D721Med (cell line): ENCODE measurements around the gene LTF.
"Not testable (repeated sequence)": the region's sequence is repeated elsewhere in the genome, so short reads cannot be mapped to it uniquely, and the experiment has no call there.

Source experiments
- DNase-seq: peaks from one replicate; pipeline ENCODE4 v3.0.0; 2011; ENCODE audit warnings: low spot score; ENCODE audit not compliant: insufficient read length
- FAIRE-seq: peaks from 2 replicates; lab custom pipeline; 2011; peaks lifted over from hg19 to GRCh38; lab: Jason Lieb, UNC
- TF ChIP-seq, protein P1 (sequence below): IDR thresholded peaks from 2 replicates; pipeline ENCODE4 v1.5.1; 2012; ENCODE audit warnings: mild to moderate bottlenecking, control low read depth; ENCODE audit not compliant: insufficient read depth; ENCODE audit errors: missing control alignments

Gene LTF

DNA sequence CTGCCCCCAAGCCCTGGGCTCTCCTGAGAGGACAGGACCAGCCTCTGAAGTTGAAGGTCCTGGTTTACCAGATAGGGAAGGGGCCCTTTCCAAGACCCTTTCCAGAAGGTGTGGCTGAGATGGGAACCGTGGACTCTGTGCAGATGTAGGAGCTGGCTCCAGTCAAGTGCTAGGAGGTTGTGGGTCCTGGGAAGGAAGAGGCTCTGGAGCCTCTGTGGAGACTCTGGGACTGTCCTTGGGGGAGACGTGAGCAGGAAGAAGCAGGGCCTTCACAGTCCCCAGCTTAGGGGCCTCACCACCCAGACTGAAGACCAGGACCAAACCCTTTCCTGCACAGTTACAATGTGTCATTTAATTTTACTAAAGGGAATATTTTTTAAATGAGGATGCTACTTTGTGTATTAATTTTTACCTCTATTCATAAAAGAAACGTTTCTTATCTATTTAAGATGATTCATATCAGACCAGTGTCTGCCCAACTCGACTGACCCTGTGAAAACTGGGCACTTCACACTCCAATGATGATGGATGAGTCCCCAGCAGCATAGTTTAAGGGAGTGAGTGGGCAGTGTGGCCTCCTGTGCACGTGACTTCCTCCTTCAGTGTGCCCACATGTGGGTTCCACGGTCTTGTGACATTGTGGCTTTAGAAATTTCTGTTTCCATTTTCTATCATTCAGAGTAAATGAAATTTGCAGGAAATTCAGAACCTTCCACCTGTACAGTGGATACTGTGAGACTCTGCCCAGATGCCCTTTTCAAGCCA is 68.8 kb downstream of the LTF start:
- no peak for DNase-seq
- TF ChIP-seq, protein P1, sequence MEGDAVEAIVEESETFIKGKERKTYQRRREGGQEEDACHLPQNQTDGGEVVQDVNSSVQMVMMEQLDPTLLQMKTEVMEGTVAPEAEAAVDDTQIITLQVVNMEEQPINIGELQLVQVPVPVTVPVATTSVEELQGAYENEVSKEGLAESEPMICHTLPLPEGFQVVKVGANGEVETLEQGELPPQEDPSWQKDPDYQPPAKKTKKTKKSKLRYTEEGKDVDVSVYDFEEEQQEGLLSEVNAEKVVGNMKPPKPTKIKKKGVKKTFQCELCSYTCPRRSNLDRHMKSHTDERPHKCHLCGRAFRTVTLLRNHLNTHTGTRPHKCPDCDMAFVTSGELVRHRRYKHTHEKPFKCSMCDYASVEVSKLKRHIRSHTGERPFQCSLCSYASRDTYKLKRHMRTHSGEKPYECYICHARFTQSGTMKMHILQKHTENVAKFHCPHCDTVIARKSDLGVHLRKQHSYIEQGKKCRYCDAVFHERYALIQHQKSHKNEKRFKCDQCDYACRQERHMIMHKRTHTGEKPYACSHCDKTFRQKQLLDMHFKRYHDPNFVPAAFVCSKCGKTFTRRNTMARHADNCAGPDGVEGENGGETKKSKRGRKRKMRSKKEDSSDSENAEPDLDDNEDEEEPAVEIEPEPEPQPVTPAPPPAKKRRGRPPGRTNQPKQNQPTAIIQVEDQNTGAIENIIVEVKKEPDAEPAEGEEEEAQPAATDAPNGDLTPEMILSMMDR = no peak
- no peak for FAIRE-seq

DNA sequence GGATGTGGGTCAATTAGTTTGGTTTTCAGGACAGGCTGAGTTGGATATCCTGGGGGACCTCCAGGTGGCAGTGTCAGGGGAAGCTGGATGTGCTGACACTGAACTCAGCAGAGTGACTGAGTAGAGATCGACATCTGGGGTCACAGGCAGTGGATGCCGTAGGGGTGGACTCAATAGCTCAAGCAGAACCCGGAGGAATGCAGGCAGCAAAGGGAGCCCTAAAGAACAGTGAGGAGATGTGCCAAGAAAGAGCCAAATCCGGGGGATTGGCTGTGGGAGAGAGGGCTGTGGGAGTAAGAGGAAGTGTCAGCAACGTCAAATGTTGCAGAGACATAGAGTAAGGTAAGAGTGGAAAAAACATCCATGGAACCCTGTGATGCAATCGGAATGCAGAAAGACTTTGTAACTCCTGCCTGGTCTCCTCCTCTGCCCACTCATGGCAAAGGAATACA is 69.5 kb downstream of the LTF start:
- FAIRE-seq (no peak), DNase-seq (no peak)

DNA sequence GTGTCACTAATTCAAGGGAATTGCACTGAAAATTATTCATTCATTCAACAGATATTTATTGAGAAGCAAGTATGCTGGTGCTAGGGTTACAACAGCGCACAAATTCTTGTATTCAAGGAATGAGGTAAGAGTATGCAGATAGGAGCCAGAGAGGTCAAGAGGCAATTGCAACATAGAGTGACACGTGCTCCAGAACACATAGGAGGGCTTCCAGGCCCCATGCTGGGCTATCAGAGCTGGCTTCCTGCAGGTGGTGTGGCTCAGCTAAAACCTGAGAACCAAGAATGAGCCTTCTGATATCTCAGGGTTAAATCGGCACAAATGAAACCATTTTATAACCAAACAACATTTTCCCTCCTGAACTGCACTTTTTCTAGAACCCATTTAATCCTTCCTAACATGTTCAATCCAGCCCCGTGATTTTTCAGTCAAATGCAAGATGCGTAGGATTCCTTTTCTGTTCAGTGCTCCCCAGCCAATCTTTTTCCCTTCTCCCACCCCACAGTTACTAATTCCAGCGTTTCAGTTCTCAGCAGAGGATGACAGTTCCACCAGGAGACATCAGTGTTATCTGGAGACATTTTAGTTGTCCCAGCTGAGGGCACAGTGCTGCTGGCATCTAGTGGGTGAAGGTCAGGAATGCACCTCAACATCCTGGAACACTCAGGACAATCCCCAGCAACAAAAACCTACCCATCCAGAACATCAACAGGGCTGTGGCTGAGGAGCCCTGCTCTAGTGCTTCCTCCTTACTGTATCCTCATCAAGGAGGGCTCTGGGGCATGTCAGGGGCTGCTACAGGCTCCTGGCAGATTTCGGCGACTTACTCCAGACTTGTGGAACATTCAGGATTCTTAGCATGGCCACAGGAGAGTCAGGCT is 70.9 kb downstream of the LTF start:
- DNase-seq = no peak
- TF ChIP-seq, protein P1 = no peak
- no peak for FAIRE-seq

More for the DNA sequence above, 69.5 kb downstream of the LTF start:
- TF ChIP-seq, protein P1 = no peak

DNA sequence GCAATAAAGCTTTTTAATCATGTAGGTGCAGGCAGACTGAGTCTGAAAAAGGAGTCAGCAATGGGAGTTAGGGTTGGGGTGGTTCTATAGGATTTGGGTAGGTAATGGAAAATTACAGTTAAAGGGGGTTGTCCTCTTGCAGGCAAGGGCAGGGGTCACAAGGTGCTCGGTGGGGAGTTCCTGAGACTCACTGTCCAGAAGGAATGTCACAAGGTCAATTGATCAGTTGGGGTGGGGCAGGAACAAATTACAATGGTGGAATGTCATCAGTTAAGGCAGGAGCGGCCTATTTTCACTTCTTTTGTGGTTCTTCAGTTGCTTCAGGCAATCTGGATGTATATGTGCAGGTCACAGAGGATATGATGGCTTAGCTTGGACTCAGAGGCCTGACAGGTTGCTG is 71.7 kb downstream of the LTF start:
- no peak for DNase-seq
- FAIRE-seq = no peak
- TF ChIP-seq, protein P1 = no peak

DNA sequence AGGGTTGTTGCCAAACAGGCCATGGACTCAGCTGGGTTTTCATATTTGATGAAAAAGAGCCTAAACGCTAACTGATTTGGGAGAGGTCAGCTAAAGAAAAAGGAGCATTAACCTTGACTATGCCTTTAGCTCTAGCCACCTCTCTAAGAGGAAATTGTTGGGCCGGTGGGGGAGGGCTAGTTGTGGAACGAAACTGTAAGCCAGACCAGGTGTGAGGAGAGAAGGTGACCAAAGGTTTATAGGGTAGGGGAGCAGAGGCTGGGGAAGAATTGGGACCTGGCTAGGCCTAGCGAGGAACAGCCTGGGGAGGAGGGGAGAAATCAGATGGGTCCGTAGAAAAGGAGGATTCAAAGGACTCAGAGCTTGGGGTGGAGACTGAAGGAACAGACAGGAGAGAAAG is 73.2 kb downstream of the LTF start:
- not testable (repeated sequence) for DNase-seq, FAIRE-seq

DNA sequence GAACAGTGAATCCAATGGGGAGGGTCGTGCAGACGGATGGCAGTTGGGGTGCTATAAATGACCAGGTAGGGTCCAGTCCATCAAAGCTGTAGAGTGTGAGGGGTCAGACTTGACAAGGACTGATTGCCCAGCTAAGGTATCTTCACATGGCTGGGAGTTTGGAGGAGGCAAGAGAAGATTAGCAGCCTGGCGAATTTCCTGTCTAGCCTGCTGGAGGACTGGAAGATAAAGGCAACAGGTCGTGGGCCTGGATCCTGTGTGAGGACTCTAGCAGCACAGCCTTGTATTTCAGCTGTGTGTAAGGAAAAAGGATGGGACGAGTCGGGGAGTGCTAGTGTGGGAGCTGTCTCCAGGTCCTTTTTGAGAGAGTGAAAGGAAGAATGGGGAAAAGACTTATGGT is 75.4 kb downstream of the LTF start:
- DNase-seq (no peak), FAIRE-seq (no peak)
- TF ChIP-seq, protein P1 = no peak

DNA sequence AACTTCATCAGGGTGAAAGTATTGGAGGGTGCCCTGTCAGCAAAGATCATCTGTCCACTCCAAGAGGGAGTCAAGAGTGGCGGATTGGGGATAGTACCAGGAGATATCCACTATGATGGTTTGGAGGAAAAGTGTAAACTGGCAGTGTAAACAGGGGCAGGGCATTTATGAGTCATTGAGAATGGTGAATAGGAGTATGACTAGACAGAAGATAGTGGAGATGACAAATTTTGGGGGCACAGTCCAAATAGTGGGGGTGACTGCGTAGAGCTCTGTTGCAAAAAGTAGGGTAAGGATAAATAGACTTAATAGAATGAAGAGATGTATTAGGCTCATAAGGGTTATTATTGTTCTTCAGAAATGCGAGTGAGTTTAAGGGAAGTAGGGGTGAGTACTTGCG is 75.9 kb downstream of the LTF start:
- DNase-seq, FAIRE-seq: not testable (repeated sequence)

DNA sequence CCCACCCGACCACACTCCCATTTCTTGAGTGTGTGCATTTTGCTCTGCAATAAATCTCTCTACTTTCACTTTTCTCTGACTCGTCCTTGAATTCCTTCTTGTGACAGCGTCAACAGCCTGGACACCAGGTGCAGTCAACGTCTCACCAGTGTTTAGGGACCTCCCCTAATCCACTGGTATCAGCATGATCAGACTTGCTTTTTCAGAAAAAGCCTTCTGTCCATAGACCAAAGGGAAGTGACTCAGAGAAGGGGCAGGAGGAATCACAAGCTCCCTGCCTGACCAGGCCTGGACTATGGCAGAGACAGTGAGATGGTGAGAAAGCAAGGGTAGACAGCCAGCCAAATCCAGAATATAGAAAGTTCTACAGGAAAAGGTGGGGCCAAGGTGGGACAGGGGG is 78.5 kb downstream of the LTF start:
- no peak for FAIRE-seq
- TF ChIP-seq, protein P1 = no peak
- no peak for DNase-seq
